A549 treated with CORT108297 at 1 μM for 4 hours (cell line): Measurements from ENCODE around the gene PPIA. TPM values are rescaled to one million over a fixed set of nuclear protein-coding genes. Genes with fewer than 3 reads are reported as not detected.

Experiments
- total RNA-seq: library from RNA; stranded (reverse); fragments of 200-300 nt; extraction: Qiagen RNA extraction; gene quantifications from 5 replicates; pipeline ENCODE4 v1.2.3, GENCODE V29; 2022

PPIA gene
- total RNA-seq = 4,985 to 6,331 TPM (median 5,123 TPM) in 5 replicates

GRCh38 chr7:44796504-44797328, at the start of gene PPIA:
TSS of gene PPIA (plus strand) at chr7:44796681. CDS start at chr7:44796725, 44 bp downstream.

GRCh38 chr7:44748045-44748947, 48.2 kb upstream of the PPIA start, which contains the start of gene ZMIZ2:
TSS of gene ZMIZ2 (plus strand) at chr7:44748847. CDS start at chr7:44756250, 7,403 bp downstream.

GRCh38 chr7:44847920-44848634, 51.6 kb downstream of the PPIA start, which contains the start of gene H2AZ2:
TSS of gene H2AZ2 (minus strand) at chr7:44848087. CDS start at chr7:44847971, 116 bp downstream.

Other genes with a start within 250 kb of the PPIA start
- gene DDX56, start 222.8 kb upstream of the PPIA start, total RNA-seq = 110 to 137 TPM (median 121 TPM) in 5 replicates
- gene TMED4, start 214.4 kb upstream of the PPIA start, total RNA-seq = 48.2 to 54.9 TPM (median 51.8 TPM) in 5 replicates
- gene OGDH, start 190.1 kb upstream of the PPIA start, total RNA-seq = 25.1 to 32.4 TPM (median 30.1 TPM) in 5 replicates
- gene ZMIZ2, start 47.8 kb upstream of the PPIA start, total RNA-seq = 23.8 to 37.5 TPM (median 36.2 TPM) in 5 replicates
- 205 to 269 TPM (median 258 TPM) in 5 replicates for gene H2AZ2, start 51.4 kb downstream of the PPIA start, total RNA-seq
- 10.5 to 12.4 TPM (median 11.1 TPM) in 5 replicates for gene PURB, start 88.8 kb downstream of the PPIA start, total RNA-seq
- gene MYO1G, start 182.3 kb downstream of the PPIA start, total RNA-seq = 0.08 to 0.14 TPM (median 0.12 TPM) in 5 replicates
- gene CCM2, start 203.5 kb downstream of the PPIA start, total RNA-seq = 35.8 to 48.2 TPM (median 45.8 TPM) in 5 replicates